ENCODE results near the gene PAPPA2.

DNA sequence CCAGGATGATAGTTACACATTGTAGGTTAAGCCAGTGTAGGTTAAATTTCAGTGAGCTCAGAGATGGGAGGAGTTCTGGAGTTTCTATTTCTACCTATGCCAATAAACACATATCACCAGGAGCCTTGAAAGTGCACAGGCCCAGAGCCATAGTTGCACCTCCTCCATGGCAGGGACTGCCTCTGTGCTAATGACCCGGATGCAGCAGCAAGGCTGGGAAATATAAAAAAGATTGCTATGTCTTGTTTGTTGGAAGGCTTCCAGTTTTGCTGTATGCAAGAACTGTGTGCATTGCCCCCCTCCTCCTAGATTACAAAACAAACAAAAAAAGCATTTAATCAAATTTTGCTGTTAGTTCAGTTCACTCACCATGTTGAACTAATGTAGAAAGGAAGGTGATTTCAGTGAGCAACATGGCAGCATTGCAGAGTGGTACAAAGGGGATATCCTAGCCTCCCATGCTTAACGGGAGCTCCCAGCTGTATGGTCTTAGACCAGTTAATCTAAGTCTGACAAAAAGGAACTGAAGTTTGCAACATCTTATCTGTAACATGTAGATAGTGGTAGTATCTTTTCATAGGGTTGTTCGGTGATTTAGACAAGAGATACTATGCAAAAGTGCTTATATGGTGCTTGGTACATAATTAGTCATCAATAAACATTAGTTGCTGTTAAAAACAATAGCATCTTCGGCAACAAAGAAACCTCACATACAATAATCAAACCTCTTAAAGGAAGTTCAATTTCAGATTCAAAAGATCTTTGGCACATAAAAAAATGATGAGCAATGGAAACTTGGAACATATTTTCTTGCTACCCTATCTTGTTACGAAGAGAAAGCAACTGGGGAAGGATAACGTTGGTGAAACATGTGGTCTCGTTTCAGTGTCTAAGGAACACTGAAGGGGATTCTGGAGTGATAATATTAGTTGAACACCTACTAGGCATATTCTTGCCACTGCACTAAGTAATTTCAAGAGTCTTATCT, 392.1 kb downstream of the PAPPA2 start:
- TF ChIP-seq, protein P1, sequence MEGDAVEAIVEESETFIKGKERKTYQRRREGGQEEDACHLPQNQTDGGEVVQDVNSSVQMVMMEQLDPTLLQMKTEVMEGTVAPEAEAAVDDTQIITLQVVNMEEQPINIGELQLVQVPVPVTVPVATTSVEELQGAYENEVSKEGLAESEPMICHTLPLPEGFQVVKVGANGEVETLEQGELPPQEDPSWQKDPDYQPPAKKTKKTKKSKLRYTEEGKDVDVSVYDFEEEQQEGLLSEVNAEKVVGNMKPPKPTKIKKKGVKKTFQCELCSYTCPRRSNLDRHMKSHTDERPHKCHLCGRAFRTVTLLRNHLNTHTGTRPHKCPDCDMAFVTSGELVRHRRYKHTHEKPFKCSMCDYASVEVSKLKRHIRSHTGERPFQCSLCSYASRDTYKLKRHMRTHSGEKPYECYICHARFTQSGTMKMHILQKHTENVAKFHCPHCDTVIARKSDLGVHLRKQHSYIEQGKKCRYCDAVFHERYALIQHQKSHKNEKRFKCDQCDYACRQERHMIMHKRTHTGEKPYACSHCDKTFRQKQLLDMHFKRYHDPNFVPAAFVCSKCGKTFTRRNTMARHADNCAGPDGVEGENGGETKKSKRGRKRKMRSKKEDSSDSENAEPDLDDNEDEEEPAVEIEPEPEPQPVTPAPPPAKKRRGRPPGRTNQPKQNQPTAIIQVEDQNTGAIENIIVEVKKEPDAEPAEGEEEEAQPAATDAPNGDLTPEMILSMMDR (IDR thresholded peaks at IDR 0.05; ENCODE audit: low read depth, low read length) = no peak
- no peak for TF ChIP-seq EZH2phosphoT487 (IDR thresholded peaks at IDR 0.05; ENCODE audit: low read depth)

Data from OCI-LY3 (cell line).